DND-41 (cell line): ENCODE measurements around the gene BASP1.

Source experiments
- CTCF ChIP-seq: IDR thresholded peaks from 2 replicates; pipeline ENCODE4 v1.5.1; 2012; ENCODE audit warnings: borderline replicate concordance, low read length, moderate library complexity, mild to moderate bottlenecking; ENCODE audit not compliant: poor library complexity, severe bottlenecking; ENCODE audit errors: extremely low read depth
- EZH2 ChIP-seq: IDR thresholded peaks from 3 replicates; pipeline ENCODE4 v1.6.1; 2012; ENCODE audit warnings: borderline replicate concordance, low read depth, mild to moderate bottlenecking, moderate library complexity, low read length, inconsistent platforms; ENCODE audit not compliant: severe bottlenecking

GRCh38 chr5:17234374-17234773 is 16.9 kb downstream of the BASP1 start:
- no peak for TF ChIP-seq CTCF
- no peak for TF ChIP-seq EZH2
